ENCODE results near the gene AKAP6. TPM values are rescaled to one million over a fixed set of nuclear protein-coding genes. Genes with fewer than 3 reads are reported as not detected.

AKAP6 gene
- total RNA-seq, 1 experiment from 2014 or later = 2.8 TPM

DNA sequence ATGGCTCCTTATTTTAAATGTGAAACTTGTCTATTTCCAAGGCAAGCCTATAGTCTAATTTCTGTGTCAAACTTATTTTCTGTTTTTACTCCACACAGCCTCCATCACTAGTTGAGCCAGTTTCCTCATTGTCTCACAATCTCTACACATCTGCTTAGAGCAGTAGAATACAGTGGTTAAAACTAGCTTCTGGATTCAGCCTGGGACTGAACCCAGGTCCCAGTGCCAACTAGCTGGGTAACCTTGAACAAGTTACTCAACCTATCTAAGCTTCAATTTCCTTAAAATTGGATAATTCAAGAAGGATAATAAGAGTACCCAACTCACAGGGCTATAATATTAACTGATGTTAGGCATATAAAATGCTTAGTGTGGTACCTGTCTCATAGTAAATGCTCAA is 304.8 kb downstream of the AKAP6 start:
- CTCF ChIA-PET = no interaction called here
- no peak overlapping the region for H3K4me3 Mint-ChIP-seq (ENCODE audit: low read depth, unreplicated experiment)
- no TSS peak for BruUV-seq (replicated peaks)
- intact Hi-C loops (cut with micrococcal nuclease; ENCODE audit: unreplicated experiment) = no loop called here
- TF ChIP-seq, protein P1, sequence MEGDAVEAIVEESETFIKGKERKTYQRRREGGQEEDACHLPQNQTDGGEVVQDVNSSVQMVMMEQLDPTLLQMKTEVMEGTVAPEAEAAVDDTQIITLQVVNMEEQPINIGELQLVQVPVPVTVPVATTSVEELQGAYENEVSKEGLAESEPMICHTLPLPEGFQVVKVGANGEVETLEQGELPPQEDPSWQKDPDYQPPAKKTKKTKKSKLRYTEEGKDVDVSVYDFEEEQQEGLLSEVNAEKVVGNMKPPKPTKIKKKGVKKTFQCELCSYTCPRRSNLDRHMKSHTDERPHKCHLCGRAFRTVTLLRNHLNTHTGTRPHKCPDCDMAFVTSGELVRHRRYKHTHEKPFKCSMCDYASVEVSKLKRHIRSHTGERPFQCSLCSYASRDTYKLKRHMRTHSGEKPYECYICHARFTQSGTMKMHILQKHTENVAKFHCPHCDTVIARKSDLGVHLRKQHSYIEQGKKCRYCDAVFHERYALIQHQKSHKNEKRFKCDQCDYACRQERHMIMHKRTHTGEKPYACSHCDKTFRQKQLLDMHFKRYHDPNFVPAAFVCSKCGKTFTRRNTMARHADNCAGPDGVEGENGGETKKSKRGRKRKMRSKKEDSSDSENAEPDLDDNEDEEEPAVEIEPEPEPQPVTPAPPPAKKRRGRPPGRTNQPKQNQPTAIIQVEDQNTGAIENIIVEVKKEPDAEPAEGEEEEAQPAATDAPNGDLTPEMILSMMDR (IDR thresholded peaks at IDR 0.05; ENCODE audit: unreplicated experiment) = no peak
- no peaks in the 10 kb centered on the region for H3K36me3 Mint-ChIP-seq (ENCODE audit: insufficient read depth, unreplicated experiment)
- H3K4me1 Mint-ChIP-seq (ENCODE audit: low read depth, unreplicated experiment) = no peaks in the 10 kb centered on the region
- H3K27ac Mint-ChIP-seq (ENCODE audit: unreplicated experiment) = no peak overlapping the region
- H3K27me3 Mint-ChIP-seq (ENCODE audit: unreplicated experiment) = no peaks in the 10 kb centered on the region
- H3K9me3 Mint-ChIP-seq (ENCODE audit: low read depth, unreplicated experiment) = no peaks in the 10 kb centered on the region
- no peak for DNase-seq

DNA sequence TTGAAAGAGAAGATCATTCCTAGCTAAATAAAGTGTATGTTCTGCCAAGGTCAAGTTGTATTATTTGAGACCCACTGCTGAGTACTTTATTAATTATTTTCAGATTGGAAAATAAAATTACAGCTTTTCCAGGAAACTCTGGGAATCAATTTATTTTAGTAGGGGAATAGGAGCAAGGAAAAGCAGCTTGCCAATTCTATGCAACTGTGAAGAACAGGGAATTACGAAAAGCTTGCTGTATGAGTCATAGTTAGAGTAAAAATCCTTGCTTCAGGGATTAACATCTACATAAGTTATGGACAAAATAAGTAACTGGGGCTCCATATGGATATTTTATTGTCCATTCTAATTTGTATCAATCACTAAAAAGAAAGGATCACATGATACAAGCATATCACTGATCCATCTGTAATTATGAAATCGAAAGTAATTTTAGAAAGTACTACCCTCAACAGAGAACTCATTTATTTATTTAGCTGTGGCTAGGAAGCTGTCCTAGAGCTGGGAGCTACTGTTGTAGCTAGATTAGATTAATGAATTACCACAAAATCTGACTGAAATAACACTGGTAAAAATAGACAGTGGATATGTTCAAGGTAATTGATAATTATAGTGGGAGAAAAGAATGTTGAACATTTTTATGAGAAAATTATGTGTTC is 306.1 kb downstream of the AKAP6 start:
- no TSS peak for BruUV-seq (replicated peaks)
- H3K27me3 Mint-ChIP-seq (ENCODE audit: unreplicated experiment) = no peaks in the 10 kb centered on the region
- no peaks in the 10 kb centered on the region for H3K4me1 Mint-ChIP-seq (ENCODE audit: low read depth, unreplicated experiment)
- TF ChIP-seq, protein P1 (IDR thresholded peaks at IDR 0.05; ENCODE audit: unreplicated experiment) = no peak
- intact Hi-C loops (cut with micrococcal nuclease; ENCODE audit: unreplicated experiment) = no loop called here
- no peak overlapping the region for H3K27ac Mint-ChIP-seq (ENCODE audit: unreplicated experiment)
- H3K36me3 Mint-ChIP-seq (ENCODE audit: insufficient read depth, unreplicated experiment) = no peaks in the 10 kb centered on the region
- no peak for DNase-seq
- H3K4me3 Mint-ChIP-seq (ENCODE audit: low read depth, unreplicated experiment) = no peak overlapping the region
- CTCF ChIA-PET = interaction anchor here (1.8 kb wide), 1 partner anchor 9 kb away, joined by 6 read pairs; no protein-coding TSS in a partner anchor
- H3K9me3 Mint-ChIP-seq (ENCODE audit: low read depth, unreplicated experiment) = no peaks in the 10 kb centered on the region

GRCh38 chr14:32637582-32637981 is 308.5 kb downstream of the AKAP6 start:
- Mint-ChIP-seq H3K27ac (ENCODE audit: unreplicated experiment) (no peak overlapping the region), H3K4me3 (ENCODE audit: low read depth, unreplicated experiment) (no peak overlapping the region), H3K9me3 (ENCODE audit: low read depth, unreplicated experiment) (no peaks in the 10 kb centered on the region), H3K36me3 (ENCODE audit: insufficient read depth, unreplicated experiment) (no peaks in the 10 kb centered on the region), H3K4me1 (ENCODE audit: low read depth, unreplicated experiment) (no peaks in the 10 kb centered on the region), H3K27me3 (ENCODE audit: unreplicated experiment) (no peaks in the 10 kb centered on the region)
- DNase-seq = no peak
- intact Hi-C loops (cut with micrococcal nuclease; ENCODE audit: unreplicated experiment) = no loop called here
- TF ChIP-seq, protein P1 (IDR thresholded peaks at IDR 0.05; ENCODE audit: unreplicated experiment) = no peak
- BruUV-seq (replicated peaks) = no TSS peak
- CTCF ChIA-PET = no interaction called here

- intact Hi-C loops (cut with micrococcal nuclease; ENCODE audit: unreplicated experiment) = no loop called here
- Mint-ChIP-seq H3K27ac (ENCODE audit: unreplicated experiment) (no peak overlapping the region), H3K27me3 (ENCODE audit: unreplicated experiment) (no peaks in the 10 kb centered on the region), H3K36me3 (ENCODE audit: insufficient read depth, unreplicated experiment) (no peaks in the 10 kb centered on the region), H3K4me3 (ENCODE audit: low read depth, unreplicated experiment) (no peak overlapping the region), H3K9me3 (ENCODE audit: low read depth, unreplicated experiment) (no peaks in the 10 kb centered on the region), H3K4me1 (ENCODE audit: low read depth, unreplicated experiment) (no peaks in the 10 kb centered on the region)
- no peak for DNase-seq
- TF ChIP-seq, protein P1 (IDR thresholded peaks at IDR 0.05; ENCODE audit: unreplicated experiment) = no peak
- CTCF ChIA-PET = no interaction called here
- BruUV-seq (replicated peaks) = no TSS peak
Measured at GRCh38 chr14:32639208-32639607, 310.1 kb downstream of the AKAP6 start.
